Rectal smooth muscle tissue (tissue), 1 donor: ENCODE measurements around the gene SPANXN2.
"Not testable (repeated sequence)": the region's sequence is repeated elsewhere in the genome, so short reads cannot be mapped to it uniquely, and the experiment has no call there.

Source experiments
- H3K27ac ChIP-seq: one replicate; pipeline ENCODE4 v1.7.0; 2013; ENCODE audit warnings: low read depth, low read length, inconsistent platforms
- H3K27me3 ChIP-seq: one replicate; pipeline ENCODE4 v1.7.0; 2013; ENCODE audit warnings: low read length; ENCODE audit not compliant: control insufficient read depth, insufficient read depth
- H3K36me3 ChIP-seq: one replicate; pipeline ENCODE4 v1.7.0; 2013; ENCODE audit warnings: low read length; ENCODE audit not compliant: control insufficient read depth, insufficient read depth
- H3K4me1 ChIP-seq: one replicate; pipeline ENCODE4 v1.7.0; 2013; ENCODE audit warnings: low read length; ENCODE audit not compliant: control insufficient read depth, insufficient read depth
- H3K4me3 ChIP-seq: one replicate; pipeline ENCODE4 v1.7.0; 2013; ENCODE audit warnings: low read length
- H3K9ac ChIP-seq: one replicate; pipeline ENCODE4 v1.7.0; 2013; ENCODE audit warnings: low read length

The SPANXN2 gene, protein sequence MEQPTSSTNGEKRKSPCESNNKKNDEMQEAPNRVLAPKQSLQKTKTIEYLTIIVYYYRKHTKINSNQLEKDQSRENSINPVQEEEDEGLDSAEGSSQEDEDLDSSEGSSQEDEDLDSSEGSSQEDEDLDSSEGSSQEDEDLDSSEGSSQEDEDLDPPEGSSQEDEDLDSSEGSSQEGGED

DNA sequence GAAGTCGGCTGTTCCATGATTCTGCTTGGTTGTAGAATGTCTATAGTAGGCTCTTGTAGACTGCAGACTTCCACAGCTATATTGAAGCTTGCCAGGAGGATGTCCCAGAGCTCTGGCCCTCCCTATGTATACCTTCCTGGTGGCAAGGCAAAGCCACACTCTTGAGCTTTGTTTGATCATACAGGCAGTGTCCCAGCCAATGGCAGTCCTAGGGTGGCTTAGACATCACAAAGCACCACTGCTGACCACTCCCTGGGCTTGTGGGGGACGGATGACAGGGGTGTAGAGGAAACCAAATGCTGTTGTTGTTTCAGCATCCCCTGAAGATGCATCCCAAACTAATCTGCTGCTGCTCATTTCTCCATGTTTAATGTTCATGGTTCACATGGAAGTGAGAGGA, at the start of gene SPANXN2:
SPANXN2 (minus strand) TSS at position 101 of the 400 bp plus-strand sequence; CDS start at position 17, 84 bp downstream.
- not testable (repeated sequence) for H3K9ac ChIP-seq, H3K36me3 ChIP-seq, H3K4me1 ChIP-seq, H3K4me3 ChIP-seq, H3K27me3 ChIP-seq, H3K27ac ChIP-seq

DNA sequence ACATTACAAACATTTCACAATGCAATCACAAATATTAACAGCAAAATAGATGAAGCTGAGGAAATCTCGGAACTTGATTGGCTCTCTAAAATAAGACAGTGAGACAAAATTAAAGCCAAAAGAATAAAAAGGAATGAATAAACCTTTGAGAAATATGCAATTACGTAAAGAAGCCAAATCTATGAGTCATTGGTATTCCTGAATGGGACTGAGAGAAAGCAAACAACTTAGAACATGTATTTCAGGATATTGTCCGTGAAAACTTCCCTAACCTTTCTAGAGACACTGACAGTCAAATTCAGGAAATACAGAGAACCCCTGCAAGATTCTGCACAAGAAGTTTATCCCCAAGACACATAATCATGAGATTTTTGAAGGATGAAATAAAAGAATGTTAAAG, 48.4 kb upstream of the SPANXN2 start:
- Histone ChIP-seq H3K9ac (no peak overlapping the region), H3K4me3 (no peak overlapping the region), H3K4me1 (no peaks in the 10 kb centered on the region), H3K27me3 (no peaks in the 10 kb centered on the region), H3K36me3 (no peaks in the 10 kb centered on the region), H3K27ac (no peak overlapping the region)

DNA sequence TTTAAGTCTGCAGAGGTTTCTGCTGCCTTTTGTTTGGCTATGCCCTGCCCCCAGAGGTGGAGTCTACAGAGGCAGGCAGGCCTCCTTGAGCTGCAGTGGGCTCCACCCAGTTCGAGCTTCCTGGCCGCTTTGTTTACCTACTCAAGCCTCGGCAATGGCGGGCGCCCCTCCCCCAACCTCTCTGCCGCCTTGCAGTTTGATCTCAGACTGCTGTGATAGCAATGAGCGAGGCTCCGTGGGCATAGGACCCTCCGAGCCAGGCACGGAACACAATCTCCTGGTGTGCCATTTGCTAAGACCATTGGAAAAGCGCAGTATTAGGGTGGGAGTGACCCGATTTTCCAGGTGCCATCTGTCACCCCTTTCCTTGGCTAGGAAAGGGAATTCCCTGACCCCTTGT, 47.2 kb upstream of the SPANXN2 start:
- H3K36me3 ChIP-seq, H3K4me3 ChIP-seq, H3K9ac ChIP-seq, H3K27ac ChIP-seq, H3K4me1 ChIP-seq, H3K27me3 ChIP-seq: not testable (repeated sequence)

DNA sequence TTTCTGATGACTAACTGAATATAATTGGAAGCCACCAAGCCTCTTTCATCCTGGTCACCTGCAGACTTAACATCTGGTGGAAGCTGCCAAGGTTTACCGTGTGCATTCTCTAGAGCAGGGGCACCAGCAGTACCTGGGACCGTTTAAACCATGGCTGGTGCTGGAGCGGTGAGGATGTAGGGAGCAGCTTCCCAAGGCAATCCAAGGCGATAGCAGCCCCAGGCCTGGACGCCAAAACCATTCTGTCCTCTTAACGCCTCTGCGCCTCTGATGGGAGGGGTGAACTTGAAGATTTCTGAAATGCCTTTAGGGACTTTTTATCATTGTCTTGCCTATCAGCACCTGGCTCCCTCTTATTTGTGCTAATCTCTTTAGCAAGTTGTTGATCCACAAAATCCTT, 37.3 kb upstream of the SPANXN2 start:
- Histone ChIP-seq H3K4me1 (no peaks in the 10 kb centered on the region), H3K27me3 (no peaks in the 10 kb centered on the region), H3K9ac (no peak overlapping the region), H3K4me3 (no peak overlapping the region), H3K27ac (no peak overlapping the region), H3K36me3 (no peaks in the 10 kb centered on the region)

DNA sequence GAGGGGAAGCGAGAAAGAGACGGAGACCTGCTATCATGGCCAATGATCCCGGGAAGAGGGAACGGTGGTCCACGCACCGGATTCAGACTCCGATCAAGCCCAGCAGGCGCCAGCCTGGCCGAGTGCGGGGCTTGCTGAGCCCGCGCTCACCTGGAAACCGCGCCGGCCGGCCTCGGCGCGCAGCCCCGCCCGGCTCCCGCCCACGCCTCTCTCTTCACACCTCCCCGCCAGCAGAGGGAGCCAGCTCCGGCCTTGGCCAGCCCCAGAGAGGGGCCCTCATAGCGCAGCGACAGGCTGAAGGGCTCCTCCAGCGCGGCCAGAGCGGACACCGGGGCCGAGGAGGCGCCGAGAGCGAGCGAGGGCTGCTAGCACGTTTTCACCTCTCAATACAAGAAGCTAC, 36.8 kb upstream of the SPANXN2 start:
- no peaks in the 10 kb centered on the region for H3K36me3 ChIP-seq
- H3K27me3 ChIP-seq, result no peaks in the 10 kb centered on the region

DNA sequence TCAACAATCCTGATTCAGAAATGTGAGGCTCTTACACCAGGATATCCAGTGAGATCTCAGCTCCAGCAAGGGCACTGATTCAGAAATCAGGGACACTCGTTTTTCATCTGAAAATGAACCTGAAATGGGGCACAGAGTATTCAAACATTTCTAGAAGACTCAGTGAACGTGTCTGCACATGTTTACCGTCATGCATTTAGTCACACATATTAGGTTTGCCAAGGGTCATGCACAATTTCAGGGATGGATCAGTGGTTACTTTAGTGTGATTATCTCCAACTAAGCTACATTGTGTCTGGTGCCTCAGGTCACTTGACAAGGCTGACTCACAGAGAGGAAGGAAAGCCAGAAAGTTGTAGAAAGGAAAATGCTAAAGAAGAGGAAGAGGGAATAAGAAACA, 33.6 kb upstream of the SPANXN2 start:
- Histone ChIP-seq H3K27me3 (no peaks in the 10 kb centered on the region), H3K4me3 (no peak overlapping the region), H3K36me3 (no peaks in the 10 kb centered on the region), H3K27ac (no peak overlapping the region), H3K4me1 (no peaks in the 10 kb centered on the region), H3K9ac (no peak overlapping the region)

More for the DNA sequence above, 36.8 kb upstream of the SPANXN2 start:
- H3K9ac ChIP-seq, result no peak overlapping the region
- no peak overlapping the region for H3K4me3 ChIP-seq
- H3K27ac ChIP-seq, result no peak overlapping the region
- no peaks in the 10 kb centered on the region for H3K4me1 ChIP-seq

DNA sequence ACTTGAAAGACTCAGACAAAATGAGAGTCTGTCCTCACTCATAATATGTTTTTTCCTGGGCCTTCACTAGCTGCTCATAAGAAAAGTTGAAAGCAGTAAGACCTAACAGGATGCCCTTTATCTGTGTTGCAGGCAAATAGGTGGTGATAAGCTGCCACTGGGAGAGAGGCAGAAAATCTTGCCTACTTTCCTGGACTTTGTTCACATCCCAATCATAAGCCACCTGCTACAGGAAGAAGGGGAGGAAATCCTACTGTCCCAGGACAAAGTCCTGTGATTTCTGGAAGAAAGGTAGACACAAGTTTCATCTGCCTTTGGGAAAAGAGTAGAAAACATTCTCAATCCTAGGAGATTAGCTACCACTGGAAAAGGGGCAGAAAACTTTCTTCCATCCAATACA, 13.3 kb upstream of the SPANXN2 start:
- Histone ChIP-seq H3K36me3 (no peaks in the 10 kb centered on the region), H3K4me3 (no peak overlapping the region), H3K4me1 (no peaks in the 10 kb centered on the region), H3K9ac (no peak overlapping the region), H3K27ac (no peak overlapping the region), H3K27me3 (no peaks in the 10 kb centered on the region)

DNA sequence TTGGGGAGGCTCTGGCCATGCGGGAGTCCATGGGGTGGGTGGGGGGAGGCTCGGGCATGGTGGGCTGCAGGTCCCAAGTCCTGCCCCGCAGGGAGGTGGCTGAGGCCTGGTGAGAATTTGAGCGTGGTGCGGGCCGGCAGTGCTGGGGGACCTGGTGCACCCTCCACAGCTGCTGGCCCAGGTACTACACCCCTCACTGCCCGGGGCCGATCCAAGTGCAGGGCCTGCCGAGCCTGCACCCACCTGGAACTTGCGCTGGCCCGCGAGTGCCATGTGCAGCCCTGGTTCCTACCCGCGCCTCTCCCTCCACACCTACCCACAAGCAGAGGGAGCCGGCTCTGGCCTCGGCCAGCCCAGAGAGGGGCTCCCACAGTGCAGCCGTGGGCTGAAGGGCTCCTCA, 5.7 kb upstream of the SPANXN2 start:
- Histone ChIP-seq H3K27me3 (no peaks in the 10 kb centered on the region), H3K4me1 (no peaks in the 10 kb centered on the region), H3K36me3 (no peaks in the 10 kb centered on the region), H3K4me3 (no peak overlapping the region), H3K27ac (no peak overlapping the region), H3K9ac (no peak overlapping the region)

DNA sequence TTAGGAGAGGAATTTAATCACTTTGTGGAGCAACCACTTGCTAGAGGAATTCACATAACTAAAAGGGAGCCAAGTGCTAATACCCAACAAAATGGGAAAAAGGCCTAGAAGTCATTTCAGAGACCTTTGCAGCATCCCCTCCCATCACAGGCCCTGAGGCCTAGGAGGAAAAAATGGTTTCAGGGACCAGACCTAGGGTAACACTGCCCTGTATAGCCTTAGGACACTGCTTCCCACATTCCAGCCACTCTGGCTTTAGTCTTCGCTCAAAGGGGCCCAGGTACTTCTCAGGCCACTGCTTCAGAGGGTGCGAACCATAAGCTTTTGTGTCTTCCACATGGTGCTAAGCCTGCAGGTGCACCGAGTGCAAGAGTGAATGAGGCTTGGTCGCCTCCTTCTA, 19.1 kb downstream of the SPANXN2 start:
- H3K36me3 ChIP-seq, result no peaks in the 10 kb centered on the region
- no peak overlapping the region for H3K27ac ChIP-seq
- H3K4me3 ChIP-seq, result no peak overlapping the region
- H3K4me1 ChIP-seq, result no peaks in the 10 kb centered on the region
- no peaks in the 10 kb centered on the region for H3K27me3 ChIP-seq
- H3K9ac ChIP-seq, result no peak overlapping the region

DNA sequence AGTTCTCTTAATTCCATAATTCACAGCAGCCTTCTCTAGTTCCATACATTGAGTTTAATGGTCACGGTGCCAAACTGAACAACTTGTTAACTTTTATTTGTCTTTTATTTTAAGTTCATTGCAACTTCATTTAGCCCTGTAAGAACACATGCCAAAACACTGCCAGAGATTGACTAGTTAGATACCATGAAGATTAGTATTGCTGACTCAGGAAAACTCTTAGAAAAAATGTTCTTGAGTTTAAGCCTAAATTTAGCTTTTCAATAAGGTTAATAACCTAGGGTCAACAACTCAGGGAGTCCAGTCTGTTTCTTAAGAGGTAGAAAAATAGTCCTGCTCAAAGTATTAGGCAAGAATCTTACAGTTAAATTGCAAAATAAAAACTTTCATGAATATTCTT, 25.7 kb downstream of the SPANXN2 start:
- Histone ChIP-seq H3K27me3 (no peaks in the 10 kb centered on the region), H3K27ac (no peak overlapping the region), H3K4me1 (no peaks in the 10 kb centered on the region), H3K4me3 (no peak overlapping the region), H3K36me3 (no peaks in the 10 kb centered on the region), H3K9ac (no peak overlapping the region)

DNA sequence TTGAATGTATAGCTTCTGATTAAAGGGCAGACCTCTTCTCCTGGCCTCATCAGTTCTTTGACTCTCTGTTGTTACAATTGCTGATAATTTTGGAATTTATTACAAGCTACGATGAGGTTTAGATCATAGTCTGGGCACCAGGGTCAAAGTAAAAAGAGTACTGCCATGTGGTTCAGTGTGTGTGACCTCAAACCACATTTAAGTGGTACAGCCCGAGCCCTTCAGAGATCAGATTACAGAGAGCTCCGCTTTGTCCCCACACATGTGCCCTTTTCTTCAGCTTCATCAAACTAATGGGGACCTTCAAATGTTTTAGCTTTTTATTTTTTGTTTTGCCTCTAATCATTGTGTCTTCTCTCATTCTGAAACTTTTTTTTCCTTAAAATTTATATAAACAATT, 37.1 kb downstream of the SPANXN2 start:
- no peak overlapping the region for H3K9ac ChIP-seq
- H3K4me1 ChIP-seq, result no peaks in the 10 kb centered on the region
- H3K27ac ChIP-seq, result no peak overlapping the region
- no peak overlapping the region for H3K4me3 ChIP-seq
- no peaks in the 10 kb centered on the region for H3K36me3 ChIP-seq
- H3K27me3 ChIP-seq, result no peaks in the 10 kb centered on the region

DNA sequence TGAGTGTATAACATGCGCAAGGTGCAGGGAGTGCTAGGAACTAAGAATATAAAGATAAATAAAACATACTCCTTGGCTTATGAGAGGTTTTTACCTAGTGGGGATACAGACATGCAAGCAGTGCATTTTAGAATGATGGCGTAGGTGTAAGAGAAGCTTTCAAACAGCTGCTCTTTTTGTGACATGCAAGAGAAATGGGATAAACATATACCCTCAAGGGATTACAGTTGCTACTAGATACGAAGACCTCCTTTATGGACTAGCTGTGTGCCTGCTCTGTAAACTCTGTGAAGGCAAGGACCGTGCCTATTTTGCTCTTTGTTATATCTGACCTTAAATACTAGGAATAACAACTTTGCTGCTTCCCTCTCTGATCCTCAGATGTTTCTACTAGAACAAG, 45.6 kb downstream of the SPANXN2 start:
- no peak overlapping the region for H3K4me3 ChIP-seq
- H3K27me3 ChIP-seq, result no peaks in the 10 kb centered on the region
- no peaks in the 10 kb centered on the region for H3K4me1 ChIP-seq

DNA sequence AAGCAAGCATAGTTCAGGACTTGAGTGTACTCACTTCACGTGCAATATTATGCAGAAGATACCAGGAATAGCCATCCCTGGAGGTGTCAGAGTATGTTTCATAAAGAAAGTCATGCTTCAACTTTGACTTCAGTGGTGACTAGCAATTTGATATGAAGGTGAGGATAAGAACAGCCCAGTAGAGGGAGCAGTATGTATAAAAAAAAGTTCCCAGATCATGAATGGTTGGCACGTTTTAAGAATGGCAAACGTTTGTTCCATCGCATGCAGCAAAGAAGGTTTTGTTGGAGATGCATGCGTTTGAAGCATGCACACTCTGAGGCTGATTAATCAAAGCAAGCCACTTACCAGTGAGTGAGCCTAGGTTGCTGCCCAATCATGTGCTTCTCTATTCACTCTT, 51.2 kb downstream of the SPANXN2 start:
- Histone ChIP-seq H3K27me3 (no peaks in the 10 kb centered on the region), H3K4me3 (no peak overlapping the region), H3K27ac (no peak overlapping the region), H3K9ac (no peak overlapping the region), H3K4me1 (no peaks in the 10 kb centered on the region), H3K36me3 (no peaks in the 10 kb centered on the region)

More for the DNA sequence above, 45.6 kb downstream of the SPANXN2 start:
- no peak overlapping the region for H3K27ac ChIP-seq
- no peak overlapping the region for H3K9ac ChIP-seq
- H3K36me3 ChIP-seq, result no peaks in the 10 kb centered on the region
